ENCODE results near the gene MYO5B. TPM values are rescaled to one million over a fixed set of nuclear protein-coding genes. Genes with fewer than 3 reads are reported as not detected.

MYO5B gene
- total and polyA plus RNA-seq, 2 of the 4 experiments (the other 2 are of a cell fraction), result 0.24 to 0.54 TPM

- no peaks in the 10 kb centered on the region for H3K9me3 ChIP-seq (ENCODE audit: control insufficient read depth, insufficient read depth, low read length)
- H4K8ac ChIP-seq (ENCODE audit: low read depth in 2 of 2, low read length in 2 of 2), result no peak overlapping the region
- no peak overlapping the region for H2AK5ac ChIP-seq (ENCODE audit: low read depth, low read length)
- intact Hi-C loops (cut with micrococcal nuclease), result no loop called here
- no peak for TF ChIP-seq RAD21 (IDR thresholded peaks at IDR 0.05; ENCODE audit: low read length)
- no peak for TF ChIP-seq NFE2L2 (IDR thresholded peaks at IDR 0.05; ENCODE audit: low read depth, low read length)
- TF ChIP-seq POLR2A (IDR thresholded peaks at IDR 0.05; ENCODE audit: low read depth, low read length), result no peak
- TF ChIP-seq BHLHE40 (IDR thresholded peaks at IDR 0.05; ENCODE audit: low read depth, low read length), result no peak
- no peak for TF ChIP-seq CTCF (conservative IDR thresholded peaks at IDR 0.05; ENCODE audit: low read depth, low read length)
- no peak for TF ChIP-seq MXI1 (IDR thresholded peaks at IDR 0.05; ENCODE audit: borderline replicate concordance, low read depth, low read length)
- TF ChIP-seq MAFK (IDR thresholded peaks at IDR 0.05; ENCODE audit: low read depth, low read length), result no peak
- no peak for TF ChIP-seq RCOR1 (IDR thresholded peaks at IDR 0.05; ENCODE audit: insufficient replicate concordance, low read length)
- no peak for TF ChIP-seq SMC3 (IDR thresholded peaks at IDR 0.05; ENCODE audit: low read depth, low read length)
- TF ChIP-seq CHD1 (IDR thresholded peaks at IDR 0.05; ENCODE audit: low read depth, low read length), result no peak
- TF ChIP-seq MAZ (IDR thresholded peaks at IDR 0.05; ENCODE audit: borderline replicate concordance, low read depth, low read length), result no peak
- no peak for TF ChIP-seq RFX5 (IDR thresholded peaks at IDR 0.05; ENCODE audit: low read depth, low read length)
- TF ChIP-seq CEBPB (IDR thresholded peaks at IDR 0.05; ENCODE audit: low read depth, low read length), result no peak
- ATAC-seq (ENCODE audit: low read depth), result no peak
- in situ Hi-C loops (cut with MboI; ENCODE audit: low sequenced_read_pairs), result no loop called here
- no peaks in the 10 kb centered on the region for H3K36me3 ChIP-seq (ENCODE audit: control insufficient read depth, insufficient read depth, low read length)
- H3K23ac ChIP-seq (ENCODE audit: low read depth, low read length), result no peak overlapping the region
- no peak overlapping the region for H3K4me2 ChIP-seq (ENCODE audit: low read depth, low read length)
- no peak overlapping the region for H3K4ac ChIP-seq (ENCODE audit: low read depth, low read length)
- H2AFZ ChIP-seq (replicated peaks; ENCODE audit: low read length, poor library complexity), result peak overlapping the region; percentile 32
- POLR2A ChIA-PET (ENCODE audit: unreplicated experiment), result no interaction called here
- H3K79me1 ChIP-seq (ENCODE audit: low read depth in 1 of 2, low read length in 2 of 2), result no peaks in the 10 kb centered on the region
- H4K5ac ChIP-seq (ENCODE audit: low read depth, low read length), result no peak overlapping the region
- no peaks in the 10 kb centered on the region for H3K9me1 ChIP-seq (ENCODE audit: insufficient read depth, low read length)
- no peak overlapping the region for H3K18ac ChIP-seq (ENCODE audit: low read depth, low read length)
- H3K27me3 ChIP-seq (ENCODE audit: control insufficient read depth, insufficient read depth, low read length), result peaks cover 15% of the 10 kb centered on the region
- no peak overlapping the region for H2BK120ac ChIP-seq (ENCODE audit: low read depth, low read length)
- no peaks in the 10 kb centered on the region for H4K20me1 ChIP-seq (ENCODE audit: insufficient read depth, low read length)
- no peak overlapping the region for H2BK5ac ChIP-seq (ENCODE audit: low read depth, low read length, poor library complexity, severe bottlenecking)
- dilution Hi-C loops (cut with HindIII; ENCODE audit: low sequenced_read_pairs, unreplicated experiment), result no loop called here
- H4K91ac ChIP-seq (ENCODE audit: insufficient read depth, low read depth, low read length), result no peak overlapping the region
- H3K14ac ChIP-seq (replicated peaks; ENCODE audit: low read depth, low read length), result no peak overlapping the region
- no peak overlapping the region for H2BK15ac ChIP-seq (ENCODE audit: low read depth, low read length)
- CTCF ChIA-PET, result no interaction called here
- H3K4me1 ChIP-seq (ENCODE audit: control insufficient read depth, insufficient read depth, low read length), result no peaks in the 10 kb centered on the region
- H2BK20ac ChIP-seq (ENCODE audit: low read depth, low read length), result no peak overlapping the region
- BruUV-seq (replicated peaks), result no TSS peak
- H3K56ac ChIP-seq (ENCODE audit: extremely low read depth, insufficient read depth, low read length), result no peak overlapping the region
- no peak overlapping the region for H3K27ac ChIP-seq (ENCODE audit: insufficient read depth, low read length)
- no peak overlapping the region for H3K9ac ChIP-seq (ENCODE audit: low read depth, low read length)
- no peak overlapping the region for H3K4me3 ChIP-seq (ENCODE audit: insufficient read depth, low read depth, low read length)
- WGBS, 2 experiments (ENCODE audit: extremely low coverage in 2 of 2, insufficient read length in 1 of 2), result 60% methylated on average over 1 of the region's 5 CpGs; no CpG with 5 or more reads in 1 of the 2 experiments
- no peak overlapping the region for H2AK9ac ChIP-seq (replicated peaks; ENCODE audit: low read depth, low read length, poor library complexity)
- DNase-seq, result no peak
These were observed 277.2 kb downstream of the MYO5B start for GRCh38 chr18:49917742-49918141.

Data from IMR-90 (cell line).